GM21825 (cell line): ENCODE measurements around the gene ZNF835.

Source experiments
- ATAC-seq: cut with Tn5 transposase; IDR thresholded peaks from one replicate; pipeline ENCODE4 v1.9.1; 2021; ENCODE audit warnings: mild to moderate bottlenecking, moderate library complexity; ENCODE audit not compliant: unreplicated experiment

The ZNF835 gene

DNA sequence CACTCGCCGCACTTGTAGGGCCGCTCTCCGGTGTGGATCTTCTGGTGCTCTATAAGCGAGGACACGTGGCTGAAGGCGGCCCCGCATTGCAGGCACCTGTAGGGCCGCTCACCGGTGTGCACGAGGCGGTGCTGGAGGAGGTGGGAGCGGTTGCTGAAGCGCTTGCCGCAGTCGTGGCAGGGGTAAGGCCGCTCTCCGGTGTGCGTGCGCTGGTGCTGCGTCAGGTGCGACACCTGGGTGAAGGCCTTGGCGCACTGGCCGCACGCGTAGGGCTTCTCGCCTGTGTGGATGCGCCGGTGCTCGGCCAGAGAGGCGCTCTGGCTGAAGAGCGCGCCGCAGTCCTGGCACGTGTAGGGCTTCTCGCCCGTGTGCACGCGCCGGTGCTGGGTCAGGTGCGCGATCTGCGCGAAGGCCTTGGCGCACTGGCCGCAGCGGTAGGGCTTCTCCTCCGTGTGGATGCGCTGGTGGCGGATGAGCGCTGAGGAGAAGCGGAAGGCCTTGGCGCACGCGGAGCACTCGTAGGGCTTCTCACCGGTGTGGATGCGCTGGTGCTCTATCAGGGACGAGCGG, 7.5 kb downstream of the ZNF835 start:
- no peak for ATAC-seq

DNA sequence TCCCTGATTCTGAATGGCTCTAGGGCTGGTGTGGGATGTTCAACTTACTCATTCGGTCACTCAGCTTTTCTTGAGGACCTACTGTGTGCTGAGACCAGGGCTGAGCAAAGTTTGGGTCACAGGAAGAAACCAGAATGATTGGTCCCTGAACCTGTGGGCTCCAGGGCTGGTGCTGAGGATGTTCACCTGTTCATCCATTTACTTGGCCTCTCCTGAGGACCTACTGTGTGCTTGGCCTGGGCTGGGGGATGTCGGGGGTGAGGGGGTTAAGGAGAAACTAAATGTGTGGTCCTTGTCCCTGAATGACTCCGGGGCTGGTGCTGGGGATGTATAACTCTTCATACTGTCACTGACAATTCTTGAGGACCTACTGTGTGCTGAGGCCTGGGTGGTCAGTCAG, 10.3 kb downstream of the ZNF835 start:
- no peak for ATAC-seq

DNA sequence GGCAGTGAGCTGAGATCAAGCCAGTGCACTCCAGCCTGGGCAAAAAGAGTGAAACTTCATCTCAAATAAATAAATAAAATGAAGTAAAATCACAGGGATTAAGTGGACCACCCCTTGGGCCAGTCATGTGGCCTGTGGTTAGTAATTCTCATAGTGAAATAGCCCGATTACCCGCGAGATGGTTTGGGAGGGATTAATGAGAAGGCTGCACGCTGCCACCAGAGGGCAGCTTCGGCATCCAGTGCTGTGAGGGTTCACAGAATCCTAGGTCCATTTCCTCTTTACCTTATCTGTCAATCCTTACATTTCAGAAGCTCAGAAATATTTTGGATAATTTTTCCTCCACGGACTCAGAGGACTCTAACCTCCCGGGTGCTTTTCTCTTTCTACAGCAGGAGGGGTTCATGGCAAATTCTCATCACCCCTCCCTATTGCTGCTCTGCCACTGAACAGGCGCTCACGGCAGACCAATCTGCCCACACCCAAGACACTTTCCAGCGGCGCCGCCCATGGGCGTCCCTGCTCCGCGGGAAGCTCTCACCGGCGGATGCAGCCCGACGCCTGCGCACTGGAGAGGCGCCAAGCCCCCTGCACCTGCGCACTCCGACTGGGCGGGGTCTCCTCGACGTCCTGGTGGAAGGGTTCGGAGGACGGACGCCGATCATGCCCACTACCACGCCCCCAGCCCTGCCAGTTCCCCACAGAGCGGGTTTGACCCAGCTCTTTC, 11.0 kb downstream of the ZNF835 start:
- no peak for ATAC-seq

DNA sequence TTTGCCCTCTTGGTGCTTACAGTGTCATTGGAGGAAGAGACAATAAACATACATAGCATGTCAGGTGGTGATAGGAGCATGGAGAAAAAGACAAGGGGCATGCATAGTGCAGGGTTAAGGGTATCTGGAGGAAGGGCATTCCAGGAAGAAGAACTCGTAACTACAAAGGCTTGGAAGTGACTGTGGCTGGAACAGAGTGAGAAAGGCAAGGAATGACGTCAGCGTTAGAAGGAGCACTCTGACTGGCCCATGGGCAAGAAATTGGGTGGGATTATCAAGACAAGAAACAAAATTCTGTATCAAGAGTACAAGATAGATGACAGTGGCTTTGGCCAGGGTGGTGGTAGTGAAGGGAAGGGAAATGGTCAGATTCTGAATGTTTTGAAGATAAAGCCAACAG, 17.4 kb downstream of the ZNF835 start:
- ATAC-seq = no peak

DNA sequence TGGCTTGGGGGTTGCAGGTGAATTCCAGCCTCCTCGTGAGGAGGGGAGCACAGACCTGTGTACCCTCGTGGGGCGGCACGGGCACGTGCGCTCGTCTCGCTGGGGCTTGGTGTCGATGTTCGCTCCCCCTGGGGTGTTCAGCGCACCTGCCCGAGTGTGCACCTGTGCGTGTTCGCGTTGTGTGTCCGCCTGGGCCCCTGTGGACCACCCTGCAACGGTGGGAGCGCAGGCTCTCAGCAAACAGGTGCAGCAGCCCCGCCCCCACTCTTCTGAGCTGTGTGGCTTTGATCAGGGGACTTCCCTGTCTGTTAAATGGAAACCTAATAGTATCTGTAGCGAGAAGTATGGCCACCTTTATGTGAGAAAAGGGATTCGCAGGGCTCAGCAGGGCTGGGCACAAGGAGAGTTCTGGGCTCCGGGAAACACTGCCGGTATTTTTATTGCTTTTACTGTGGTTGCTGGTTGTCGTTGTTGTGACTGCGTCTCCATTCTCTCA, 28.0 kb downstream of the ZNF835 start:
- ATAC-seq = no peak

DNA sequence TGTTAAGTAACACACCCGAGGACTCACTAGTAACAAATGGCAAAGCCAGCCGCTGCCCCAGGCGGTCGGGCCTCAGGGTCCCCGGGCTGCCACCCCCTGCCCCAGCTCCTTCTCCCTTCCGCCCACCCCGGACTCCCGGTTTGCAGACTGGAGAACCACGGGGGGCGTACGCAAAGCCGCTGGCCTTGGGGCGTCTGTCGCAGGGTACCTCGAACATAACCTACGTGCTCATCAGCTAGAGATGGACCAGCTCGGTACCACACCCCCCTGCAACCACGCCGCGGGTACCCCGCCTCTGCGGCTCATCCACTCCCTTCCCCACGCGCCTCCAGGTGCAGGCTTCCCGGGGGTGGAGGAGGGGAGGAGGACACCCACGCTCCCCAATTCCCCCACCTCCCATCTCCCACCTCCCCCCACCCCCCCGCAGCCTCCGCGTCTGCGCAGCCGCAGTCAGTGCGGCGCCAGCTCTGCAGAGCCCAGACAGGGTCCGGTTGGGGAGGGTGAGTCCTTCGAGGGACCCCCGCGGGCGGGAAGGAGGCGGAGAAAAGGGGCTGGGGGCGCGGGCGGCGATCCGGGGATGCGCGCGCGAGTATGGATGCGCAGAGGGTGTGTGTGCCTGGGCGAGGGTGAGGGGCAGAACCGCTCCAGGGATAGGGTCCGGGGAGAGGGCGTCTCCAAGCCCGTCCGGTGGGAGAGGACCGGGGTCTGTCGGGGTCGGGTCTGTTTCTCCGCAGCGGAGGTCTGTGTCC, 28.7 kb downstream of the ZNF835 start, which contains the start of gene SMIM17:
Gene SMIM17, plus strand, starts transcription at position 449 of the 749 bp plus-strand sequence. CDS start 2,509 bp downstream, outside the sequence.
- ATAC-seq = no peak

DNA sequence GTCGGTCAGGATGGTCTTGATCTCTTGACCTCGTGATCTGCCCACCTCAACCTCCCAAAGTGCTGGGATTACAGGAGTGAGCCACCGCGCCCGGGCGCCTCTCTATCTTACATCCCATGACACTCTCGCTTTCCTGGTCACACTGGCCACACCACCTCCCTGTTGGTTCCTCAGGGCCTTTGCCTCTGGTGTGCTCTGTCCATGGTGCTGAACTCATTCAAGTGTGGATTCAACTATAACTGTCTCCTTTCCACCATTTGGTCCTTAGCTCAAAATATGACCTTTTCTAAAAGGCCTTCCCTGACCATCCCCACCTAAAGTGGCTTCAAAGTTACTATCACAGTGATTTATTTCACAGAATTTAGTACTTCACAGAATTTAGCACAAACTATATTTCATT, 32.3 kb downstream of the ZNF835 start:
- no peak for ATAC-seq

DNA sequence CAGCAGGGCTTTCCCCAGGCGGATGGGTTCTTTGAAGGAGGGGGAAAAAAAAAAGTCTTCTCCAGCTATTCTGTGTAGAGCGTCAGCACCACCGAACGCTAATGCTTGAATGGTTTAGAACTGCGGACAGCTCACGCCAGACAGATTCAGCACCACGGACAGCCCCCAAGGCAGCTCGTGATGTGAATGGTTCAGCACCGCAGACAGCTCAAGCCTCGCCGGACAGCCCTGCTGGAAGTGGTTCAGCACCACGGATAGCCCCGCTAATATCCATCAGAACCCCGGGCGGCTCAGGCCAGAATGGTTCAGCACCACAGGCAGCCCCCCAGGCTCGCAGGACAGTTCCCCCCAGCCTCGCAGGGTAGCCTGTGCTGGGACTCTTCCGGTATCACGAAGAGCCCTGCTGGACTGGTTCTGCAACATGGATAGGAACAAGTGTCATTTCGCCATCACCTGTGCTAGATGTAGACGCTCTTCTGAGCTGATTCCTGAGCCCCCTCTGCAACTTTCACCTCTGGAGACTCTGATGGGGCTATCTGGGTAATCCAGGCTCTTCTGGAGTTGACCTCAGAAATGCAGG, 33.5 kb downstream of the ZNF835 start:
- no peak for ATAC-seq

DNA sequence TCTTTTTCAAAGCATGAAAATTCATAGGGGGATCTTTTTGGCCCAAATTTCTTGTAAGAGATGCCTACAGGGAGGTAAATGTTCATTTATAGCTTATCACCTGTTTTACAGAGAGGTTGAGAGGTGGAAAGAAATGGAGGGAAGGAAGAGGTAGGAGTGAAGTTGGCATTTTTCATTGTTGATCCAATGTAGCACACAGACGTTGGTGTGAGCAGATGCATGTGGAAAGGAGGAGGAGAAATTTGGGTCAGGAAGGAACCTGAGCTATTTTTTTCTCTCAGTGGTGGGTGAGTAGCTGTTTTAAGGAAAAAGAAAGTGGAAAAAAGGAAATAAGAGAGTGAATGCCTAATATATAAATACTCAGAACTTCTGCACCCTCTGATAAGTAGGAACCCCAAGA, 38.5 kb downstream of the ZNF835 start:
- no peak for ATAC-seq

DNA sequence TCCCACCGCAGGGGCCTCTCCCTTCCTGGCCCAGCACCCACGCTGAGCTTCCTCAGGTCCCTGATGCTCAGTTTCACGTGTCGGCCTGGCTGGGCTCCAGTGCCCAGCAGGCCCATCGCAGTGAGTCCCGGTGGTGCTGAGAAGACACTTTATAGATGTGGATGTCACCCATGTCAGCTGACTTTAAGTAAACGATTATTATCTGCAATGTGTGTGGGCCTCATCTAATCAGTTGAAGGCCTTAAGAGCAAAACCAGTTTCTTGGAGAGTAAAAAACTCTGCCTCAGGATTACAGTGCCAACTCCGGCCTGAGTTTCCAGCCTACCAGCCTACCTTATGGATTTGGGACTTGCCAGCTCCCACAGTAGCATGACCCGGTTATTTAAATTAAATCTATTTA, 45.8 kb downstream of the ZNF835 start:
- no peak for ATAC-seq

DNA sequence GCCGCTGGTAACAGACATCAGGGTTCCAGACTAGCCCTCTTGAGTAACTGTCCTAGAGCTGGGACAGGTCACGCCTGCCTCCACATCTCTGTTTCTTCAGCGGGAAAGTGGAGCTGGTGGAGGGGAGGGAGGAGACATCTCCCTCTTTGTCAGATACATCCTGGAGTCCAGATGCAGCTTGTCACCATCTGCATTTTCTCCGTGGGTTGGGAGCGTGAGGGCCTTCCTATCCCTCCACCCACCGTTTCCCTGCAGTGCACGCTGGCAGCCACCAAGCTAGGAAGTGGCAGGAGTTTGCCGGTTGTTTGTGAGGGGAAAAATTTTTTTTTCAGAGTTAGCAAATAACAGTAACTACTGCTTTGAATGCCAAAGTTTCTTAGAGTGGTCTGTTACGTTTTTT, 48.6 kb downstream of the ZNF835 start:
- ATAC-seq = no peak

DNA sequence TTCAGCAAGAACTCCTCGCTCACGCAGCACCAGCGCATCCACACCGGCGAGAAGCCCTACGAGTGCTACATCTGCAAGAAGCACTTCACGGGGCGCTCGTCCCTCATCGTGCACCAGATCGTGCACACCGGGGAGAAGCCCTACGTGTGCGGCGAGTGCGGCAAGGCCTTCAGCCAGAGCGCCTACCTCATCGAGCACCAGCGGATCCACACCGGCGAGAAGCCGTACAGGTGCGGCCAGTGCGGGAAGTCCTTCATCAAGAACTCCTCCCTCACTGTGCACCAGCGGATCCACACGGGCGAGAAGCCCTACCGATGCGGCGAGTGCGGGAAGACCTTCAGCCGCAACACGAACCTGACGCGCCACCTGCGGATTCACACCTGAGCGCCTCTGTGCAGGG, 49.2 kb downstream of the ZNF835 start:
- ATAC-seq = no peak

DNA sequence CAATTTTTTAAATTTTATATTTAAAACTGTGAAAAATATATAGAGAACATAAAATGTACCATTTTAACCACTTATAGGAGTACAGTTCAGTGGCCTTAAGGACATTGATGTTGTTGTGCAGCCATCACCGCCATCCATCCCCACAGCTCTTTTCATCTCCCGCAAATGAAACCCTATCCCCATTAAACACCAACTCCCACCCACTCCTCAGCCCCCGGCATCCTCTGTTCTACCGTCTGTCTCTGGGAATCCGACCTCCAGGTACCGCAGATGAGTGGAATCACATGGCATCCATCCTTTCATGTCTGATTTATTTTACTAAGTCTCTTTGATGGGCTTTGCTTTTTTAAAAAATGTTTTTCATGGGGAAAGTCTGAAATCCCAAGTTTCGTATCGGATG, 52.4 kb downstream of the ZNF835 start:
- ATAC-seq = no peak

DNA sequence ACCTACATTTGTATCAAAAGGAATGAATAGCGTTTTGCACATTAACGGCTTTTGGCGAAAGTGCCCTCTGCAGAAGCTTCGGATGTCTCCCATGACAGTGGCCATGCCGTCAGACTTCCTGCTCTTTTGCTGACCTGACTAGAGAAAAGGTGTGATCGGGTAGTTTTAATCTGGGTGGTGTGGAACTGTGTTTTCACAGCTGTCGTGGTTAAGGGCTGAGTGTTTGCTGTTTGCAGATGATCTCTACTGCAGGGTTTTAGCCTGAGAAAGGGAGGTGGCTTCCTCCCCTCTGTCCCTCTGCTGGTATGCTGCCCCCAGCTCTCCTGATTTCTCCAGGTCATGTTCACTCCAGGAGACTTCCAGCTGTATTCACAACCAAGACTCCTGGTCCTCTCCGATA, 54.0 kb downstream of the ZNF835 start:
- ATAC-seq = no peak

DNA sequence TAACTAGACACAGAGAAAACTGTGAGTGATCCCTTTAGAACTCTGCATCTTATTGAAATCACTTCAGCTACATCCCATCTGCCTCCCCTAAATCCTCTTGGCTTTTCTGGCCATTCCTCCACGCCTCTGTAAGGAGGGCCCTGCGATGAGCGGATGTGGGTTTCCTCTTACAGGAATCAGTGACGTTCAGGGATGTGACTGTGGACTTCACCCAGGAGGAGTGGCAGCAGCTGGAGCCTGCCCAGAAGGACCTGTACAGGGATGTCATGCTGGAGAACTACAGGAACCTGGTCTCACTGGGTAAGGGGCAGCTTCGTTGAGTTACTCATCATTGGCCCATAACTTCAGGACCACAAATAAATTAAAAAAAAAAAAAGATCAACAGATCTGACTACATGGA, 57.9 kb downstream of the ZNF835 start:
- no peak for ATAC-seq

DNA sequence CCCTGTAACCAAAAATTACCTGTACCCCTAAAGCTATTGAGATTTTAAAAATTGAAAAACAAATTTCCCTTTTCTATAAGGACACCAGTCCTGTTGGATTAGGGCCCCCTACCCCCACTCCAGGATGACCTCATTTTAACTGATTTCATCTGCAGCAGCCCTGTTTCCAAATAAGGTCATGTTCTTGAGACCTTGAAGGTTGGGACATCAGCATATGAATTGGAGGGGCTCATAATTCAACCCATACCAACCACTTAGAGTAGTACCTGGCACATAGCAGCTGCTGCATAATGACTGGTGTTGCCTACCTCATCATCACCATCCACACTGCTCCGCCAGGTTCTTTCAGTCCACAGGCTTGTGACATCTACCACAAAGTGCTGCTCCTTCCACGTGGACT, 58.8 kb downstream of the ZNF835 start:
- ATAC-seq = no peak
